CD4-positive, CD25-positive, alpha-beta regulatory T cell (primary cell): ENCODE measurements around the gene ZFC3H1. TPM values are rescaled to one million over a fixed set of nuclear protein-coding genes. Genes with fewer than 3 reads are reported as not detected.

Source experiments
- ATAC-seq, 2 donors: fragments of 150-1000 bp; cut with Tn5 transposase; one replicate each; pipeline ENCODE4 v1.10.0; 2021; ENCODE audit warnings: low read depth in 2 of 2, moderate number of reproducible peaks in 2 of 2, moderate library complexity in 1 of 2
- DNase-seq, 3 donors: peaks; one replicate each; pipeline versions ENCODE4 v3.0.0 to v3.0.0-alpha.2; 2012 to 2022; ENCODE audit warnings: mixed read lengths in 1 of 3
- H3K27ac ChIP-seq: one replicate; pipeline ENCODE4 v1.7.0; 2013; ENCODE audit warnings: mild to moderate bottlenecking, low read length; ENCODE audit not compliant: insufficient read depth, poor library complexity, severe bottlenecking
- H3K27me3 ChIP-seq: one replicate; pipeline ENCODE4 v1.7.0; 2013; ENCODE audit warnings: low read length; ENCODE audit not compliant: control insufficient read depth, insufficient read depth
- H3K36me3 ChIP-seq: one replicate; pipeline ENCODE4 v1.7.0; 2013; ENCODE audit warnings: mild to moderate bottlenecking, low read length, moderate library complexity; ENCODE audit not compliant: control insufficient read depth, insufficient read depth
- H3K4me1 ChIP-seq: 2 replicates; pipeline ENCODE4 v1.7.0; 2013; ENCODE audit warnings: mild to moderate bottlenecking, low read length; ENCODE audit not compliant: insufficient read depth, control insufficient read depth, poor library complexity, severe bottlenecking
- H3K4me3 ChIP-seq: one replicate; pipeline ENCODE4 v1.7.0; 2013; ENCODE audit warnings: low read depth, mild to moderate bottlenecking, low read length, moderate library complexity
- H3K9me3 ChIP-seq, 2 experiments: 1 replicate in 1 of 2; 2 replicates in 1 of 2; pipeline ENCODE4 v1.7.0; 2013; ENCODE audit warnings: low read length in 2 of 2, mild to moderate bottlenecking in 1 of 2, moderate library complexity in 1 of 2; ENCODE audit not compliant: control insufficient read depth in 2 of 2
- H3K27ac Mint-ChIP-seq, 3 donors: one replicate each; pipeline ENCODE4 v1.8.0; 2020 to 2022; ENCODE audit warnings: mild to moderate bottlenecking in 3 of 3, mixed read lengths in 3 of 3, moderate library complexity in 2 of 3
- H3K27me3 Mint-ChIP-seq: one replicate; pipeline ENCODE4 v1.8.0; 2022; ENCODE audit warnings: mild to moderate bottlenecking, mixed read lengths
- H3K36me3 Mint-ChIP-seq: one replicate; pipeline ENCODE4 v1.8.0; 2020; ENCODE audit warnings: mixed read lengths
- H3K4me1 Mint-ChIP-seq, 4 donors: one replicate each; pipeline ENCODE4 v1.8.0; 2020 to 2022; ENCODE audit warnings: mixed read lengths in 4 of 4, mild to moderate bottlenecking in 1 of 4
- H3K4me3 Mint-ChIP-seq, 4 donors: one replicate each; pipeline ENCODE4 v1.8.0; 2020 to 2022; ENCODE audit warnings: mild to moderate bottlenecking in 4 of 4, mixed read lengths in 4 of 4, moderate library complexity in 3 of 4
- H3K9me3 Mint-ChIP-seq, 7 donors: one replicate each; pipeline ENCODE4 v1.8.0; 2020 to 2022; ENCODE audit warnings: mixed read lengths in 7 of 7, mild to moderate bottlenecking in 3 of 7, moderate library complexity in 2 of 7
- polyA plus RNA-seq, 4 donors: library from polyadenylated mRNA; unstranded; fragments of 300-500 nt; fragmentation: Illumina TruSeq; gene quantifications; one replicate each; pipeline ENCODE4 v1.2.3, GENCODE V29; 2021
- total RNA-seq: library from RNA; stranded (reverse); gene quantifications from one replicate; pipeline ENCODE4 v1.2.3, GENCODE V29; 2022

The ZFC3H1 gene
- total and polyA plus RNA-seq, 5 donors from 2014 or later, result 20.0 to 155 (median 29.1) TPM

DNA sequence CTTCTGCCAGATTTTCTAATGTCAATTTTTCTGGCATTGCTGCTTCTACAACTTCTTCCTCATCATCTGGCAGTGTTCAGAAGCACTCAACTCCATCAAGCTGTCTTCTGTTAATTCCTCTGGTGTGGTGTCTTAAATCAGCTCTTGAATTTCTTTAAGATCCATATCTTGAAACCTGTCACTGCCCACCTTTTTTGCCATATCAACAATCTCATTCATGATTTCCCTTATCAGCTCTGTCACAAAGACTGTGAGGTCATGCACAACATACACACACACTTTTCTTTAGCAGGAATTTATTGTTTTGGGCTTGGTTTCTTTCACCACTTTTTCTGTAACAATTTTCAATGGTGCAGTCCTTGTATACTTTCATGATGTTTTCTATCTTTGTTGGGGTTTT is 7.7 kb upstream of the ZFC3H1 start:
- Histone ChIP-seq H3K9me3 (no peaks in the 10 kb centered on the region), H3K27me3 (no peaks in the 10 kb centered on the region), H3K36me3 (no peaks in the 10 kb centered on the region), H3K27ac (no peak overlapping the region), H3K4me1 (no peaks in the 10 kb centered on the region), H3K4me3 (no peak overlapping the region)
- H3K9me3 Mint-ChIP-seq, result peaks cover 0 to 1% (median 0%) of the 10 kb centered on the region in 7 donors
- H3K4me1 Mint-ChIP-seq, result peaks cover 14 to 18% (median 16%) of the 10 kb centered on the region in 4 donors
- H3K36me3 Mint-ChIP-seq, result peaks cover 17% of the 10 kb centered on the region
- no peak for ATAC-seq
- H3K27me3 Mint-ChIP-seq, result no peaks in the 10 kb centered on the region
- peak overlapping the region in 1 of 4 donors; percentile 7 for H3K4me3 Mint-ChIP-seq
- H3K27ac Mint-ChIP-seq, result peak overlapping the region in 1 of 3 donors; percentile 19
- DNase-seq, result no peak

DNA sequence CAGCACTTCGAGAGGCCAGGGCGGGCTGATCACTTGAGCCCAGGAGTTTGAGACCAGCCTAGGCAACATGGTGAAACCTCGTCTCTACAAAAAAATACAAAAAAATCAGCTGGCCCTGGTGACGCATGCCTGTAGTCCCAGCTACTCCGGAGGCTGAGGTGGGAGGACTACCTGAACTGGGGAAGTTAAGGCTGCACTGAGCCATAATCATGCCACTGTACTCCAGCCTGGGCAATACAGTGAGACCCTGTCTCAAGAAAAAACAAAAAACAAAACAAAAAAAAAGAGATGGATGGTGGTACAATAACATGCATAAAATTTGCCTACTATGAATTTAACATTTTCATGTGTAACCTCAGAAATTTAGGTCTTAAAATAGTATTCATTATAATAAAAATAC is 2.6 kb upstream of the ZFC3H1 start:
- H3K4me1 Mint-ChIP-seq, result peaks cover 11 to 48% (median 36%) of the 10 kb centered on the region in 4 donors
- peaks cover 13% of the 10 kb centered on the region for H3K36me3 Mint-ChIP-seq
- H3K36me3 ChIP-seq, result no peaks in the 10 kb centered on the region
- H3K9me3 Mint-ChIP-seq, result peaks cover 0 to 1% (median 0%) of the 10 kb centered on the region in 7 donors
- H3K27ac ChIP-seq, result no peak overlapping the region
- H3K4me3 ChIP-seq, result no peak overlapping the region
- DNase-seq (no peak), ATAC-seq (no peak)
- H3K4me1 ChIP-seq, result peaks cover 26% of the 10 kb centered on the region
- peaks cover 4% of the 10 kb centered on the region for H3K27me3 Mint-ChIP-seq
- H3K27ac Mint-ChIP-seq, result peak overlapping the region in 1 of 3 donors; percentile 99
- H3K4me3 Mint-ChIP-seq, result peak overlapping the region in 1 of 4 donors; percentile 6
- no peaks in the 10 kb centered on the region for H3K9me3 ChIP-seq
- no peaks in the 10 kb centered on the region for H3K27me3 ChIP-seq

DNA sequence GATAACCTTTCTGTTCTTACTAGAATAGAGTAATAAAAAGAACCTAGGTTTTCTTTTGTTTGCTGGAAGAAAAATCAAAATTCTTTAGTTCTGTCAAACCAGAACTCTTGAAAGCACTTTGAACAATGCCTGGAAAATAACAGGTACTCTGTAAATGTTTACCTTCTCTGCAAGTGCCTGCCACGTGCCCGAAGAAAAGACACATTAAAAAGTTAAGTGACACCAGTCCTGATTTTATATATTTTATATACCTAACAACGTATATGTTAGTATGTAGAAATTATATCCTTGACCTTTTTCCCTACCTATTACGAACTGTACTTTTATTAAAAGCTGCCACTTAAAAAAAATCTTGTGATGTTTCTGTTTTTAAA is 1.4 kb upstream of the ZFC3H1 start:
- peaks cover 13% of the 10 kb centered on the region for H3K36me3 Mint-ChIP-seq
- Histone ChIP-seq H3K4me1 (peaks cover 38% of the 10 kb centered on the region), H3K36me3 (peaks cover under 1% of the 10 kb centered on the region), H3K27ac (peak overlapping the region; percentile 99), H3K9me3 (no peaks in the 10 kb centered on the region), H3K27me3 (no peaks in the 10 kb centered on the region), H3K4me3 (peak overlapping the region; percentile 97)
- H3K27ac Mint-ChIP-seq, result peak overlapping the region; percentile 99 to 100 (median 99)
- ATAC-seq, result no peak
- DNase-seq, result peak in 1 of 3 donors; percentile 30
- peaks cover 0 to 1% (median 0%) of the 10 kb centered on the region in 7 donors for H3K9me3 Mint-ChIP-seq
- H3K4me1 Mint-ChIP-seq, result peaks cover 11 to 54% (median 36%) of the 10 kb centered on the region in 4 donors
- peaks cover 4% of the 10 kb centered on the region for H3K27me3 Mint-ChIP-seq
- peak overlapping the region; percentile 95 to 100 (median 98) for H3K4me3 Mint-ChIP-seq

DNA sequence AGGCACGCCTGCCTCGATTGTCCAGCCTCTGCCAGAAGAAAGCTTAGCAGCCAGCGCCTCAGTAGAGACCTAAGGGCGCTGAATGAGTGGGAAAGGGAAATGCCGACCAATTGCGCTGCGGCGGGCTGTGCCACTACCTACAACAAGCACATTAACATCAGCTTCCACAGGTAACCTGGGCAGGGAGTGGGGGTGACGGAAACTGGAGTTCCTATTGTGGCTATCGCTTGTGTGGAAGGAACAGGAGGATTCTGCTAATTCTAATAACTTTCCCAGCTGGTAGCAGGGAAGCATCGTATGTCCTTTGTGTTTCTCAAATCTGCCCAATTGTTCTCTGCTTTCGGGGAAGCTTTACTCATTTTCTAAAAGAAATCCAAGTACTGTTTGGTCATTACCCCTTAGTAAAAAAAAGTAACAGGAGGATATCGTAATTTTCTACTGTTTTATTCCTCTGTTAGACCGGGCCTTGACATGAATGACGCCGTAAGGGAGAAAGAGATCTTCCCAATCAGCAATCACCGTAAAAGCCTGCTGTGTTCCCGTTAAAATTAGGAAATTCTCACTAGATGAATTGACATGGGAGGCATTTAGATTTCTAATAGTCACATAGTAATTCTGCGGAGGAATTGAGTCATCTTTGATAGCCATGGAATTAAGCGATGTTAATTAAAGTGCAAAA is 902 bp upstream of the ZFC3H1 start:
- H3K27me3 ChIP-seq, result no peaks in the 10 kb centered on the region
- Mint-ChIP-seq H3K9me3 (peaks cover 0 to 1% (median 0%) of the 10 kb centered on the region in 7 donors), H3K27ac (peak overlapping the region; percentile 99 to 100 (median 99)), H3K4me1 (peaks cover 11 to 57% (median 37%) of the 10 kb centered on the region in 4 donors), H3K27me3 (peaks cover 4% of the 10 kb centered on the region), H3K36me3 (peaks cover 14% of the 10 kb centered on the region), H3K4me3 (peak overlapping the region; percentile 95 to 100 (median 98))
- peaks cover 5% of the 10 kb centered on the region for H3K36me3 ChIP-seq
- DNase-seq (no peak), ATAC-seq (no peak)
- H3K9me3 ChIP-seq, result no peaks in the 10 kb centered on the region
- peaks cover 43% of the 10 kb centered on the region for H3K4me1 ChIP-seq
- peak overlapping the region; percentile 99 for H3K27ac ChIP-seq
- H3K4me3 ChIP-seq, result peak overlapping the region; percentile 97

DNA sequence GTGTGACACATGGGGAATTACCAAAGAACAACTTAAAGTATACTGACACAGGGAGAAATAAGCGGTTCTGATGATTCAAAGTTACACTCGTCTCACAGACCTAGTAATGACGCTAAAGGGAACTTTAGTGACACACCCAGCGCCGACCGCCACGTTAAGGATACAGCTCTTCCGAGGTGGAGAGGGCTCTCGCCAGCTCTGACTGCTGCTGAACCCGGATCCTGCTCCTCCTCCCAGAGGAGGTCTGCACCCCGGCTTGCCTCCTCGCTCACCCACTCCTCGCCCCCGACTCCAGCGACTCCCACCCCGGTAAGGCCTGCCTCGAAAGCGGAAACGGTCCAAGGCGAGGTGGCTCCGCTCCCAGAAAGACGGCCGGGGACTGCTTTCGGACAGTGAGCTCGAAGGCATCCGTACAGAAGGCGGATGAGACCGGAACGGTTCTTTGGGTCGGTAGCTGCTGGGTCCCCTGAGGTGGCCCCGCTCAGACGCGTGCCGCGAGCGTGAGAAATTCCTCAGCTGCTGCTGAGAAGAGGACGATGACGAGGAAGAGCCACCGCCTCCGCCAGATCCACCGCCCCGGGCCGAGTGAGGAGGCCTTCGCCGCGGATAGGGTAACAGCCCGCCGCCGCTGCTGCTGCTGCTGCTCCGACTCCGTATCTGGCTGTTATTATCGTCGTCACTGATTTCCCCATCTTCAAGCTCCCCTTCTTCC is 643 bp downstream of the ZFC3H1 start:
- peaks cover 19 to 67% (median 44%) of the 10 kb centered on the region in 4 donors for H3K4me1 Mint-ChIP-seq
- no peaks in the 10 kb centered on the region for H3K9me3 ChIP-seq
- ATAC-seq (peak; percentile 37 to 43), DNase-seq (peak; percentile 63 to 82 (median 75))
- H3K27me3 Mint-ChIP-seq, result peaks cover 4% of the 10 kb centered on the region
- H3K4me1 ChIP-seq, result peaks cover 46% of the 10 kb centered on the region
- peaks cover 19% of the 10 kb centered on the region for H3K36me3 ChIP-seq
- peak overlapping the region; percentile 99 to 100 (median 99) for H3K27ac Mint-ChIP-seq
- H3K36me3 Mint-ChIP-seq, result peaks cover 29% of the 10 kb centered on the region
- peak overlapping the region; percentile 97 for H3K4me3 ChIP-seq
- H3K9me3 Mint-ChIP-seq, result peaks cover 0 to 1% (median 0%) of the 10 kb centered on the region in 7 donors
- H3K27ac ChIP-seq, result peak overlapping the region; percentile 99
- H3K27me3 ChIP-seq, result no peaks in the 10 kb centered on the region
- peak overlapping the region; percentile 95 to 100 (median 98) for H3K4me3 Mint-ChIP-seq

DNA sequence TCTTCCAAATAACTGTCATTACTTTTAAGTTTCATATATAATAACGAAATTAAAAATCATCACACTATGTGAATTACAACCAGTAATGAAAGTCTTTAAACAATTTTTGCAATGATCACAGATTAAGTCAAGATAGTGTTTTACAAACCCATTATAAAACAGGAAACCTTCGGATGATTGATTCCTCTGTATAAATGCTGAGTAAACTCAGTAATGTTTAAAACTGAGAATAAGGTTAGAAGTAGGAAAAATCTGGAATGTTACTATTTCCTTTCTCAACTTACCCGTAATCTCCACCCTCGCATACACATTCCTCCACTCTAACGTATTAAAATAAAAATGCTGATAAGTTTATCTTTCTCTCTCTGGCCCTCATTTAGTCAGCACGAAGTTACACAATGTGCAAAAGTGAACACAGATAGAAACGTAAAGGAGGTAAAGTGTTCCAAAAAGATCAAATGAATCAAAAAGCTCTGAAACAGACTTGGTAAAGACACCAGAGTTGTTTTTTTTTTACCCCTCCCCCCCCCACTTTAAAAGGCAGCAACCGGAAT is 1.6 kb downstream of the ZFC3H1 start:
- ATAC-seq (no peak), DNase-seq (no peak)
- Histone ChIP-seq H3K36me3 (peaks cover 28% of the 10 kb centered on the region), H3K4me1 (peaks cover 47% of the 10 kb centered on the region), H3K27me3 (no peaks in the 10 kb centered on the region), H3K9me3 (no peaks in the 10 kb centered on the region), H3K27ac (peak overlapping the region; percentile 99), H3K4me3 (peak overlapping the region; percentile 97)
- peaks cover 4% of the 10 kb centered on the region for H3K27me3 Mint-ChIP-seq
- peaks cover 30% of the 10 kb centered on the region for H3K36me3 Mint-ChIP-seq
- no peaks in the 10 kb centered on the region for H3K9me3 Mint-ChIP-seq
- H3K4me1 Mint-ChIP-seq, result peaks cover 14 to 64% (median 44%) of the 10 kb centered on the region in 4 donors
- H3K4me3 Mint-ChIP-seq, result peak overlapping the region; percentile 95 to 100 (median 98)
- H3K27ac Mint-ChIP-seq, result peak overlapping the region; percentile 85 to 100 (median 99)

DNA sequence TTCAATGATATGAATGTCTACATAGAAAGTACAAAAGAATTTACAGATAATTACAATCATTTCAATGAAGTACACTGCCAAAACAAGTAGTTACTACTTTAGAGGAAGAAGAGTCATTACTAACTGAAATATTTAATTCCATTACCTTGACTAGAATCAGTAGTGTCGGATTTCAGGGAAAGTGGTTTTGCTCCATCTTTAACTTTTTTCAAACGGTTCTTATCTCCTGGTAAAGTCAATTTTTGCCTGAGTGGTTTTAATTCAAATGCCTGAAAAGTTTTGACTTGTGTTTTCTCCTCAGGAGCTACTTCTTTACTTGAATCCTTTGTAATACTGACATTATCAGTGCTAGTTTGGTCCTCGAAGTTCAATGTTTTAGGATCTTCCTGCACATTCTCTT is 6.9 kb downstream of the ZFC3H1 start:
- Mint-ChIP-seq H3K36me3 (peaks cover 36% of the 10 kb centered on the region), H3K4me3 (peak overlapping the region; percentile 17 to 54 (median 32)), H3K9me3 (no peaks in the 10 kb centered on the region), H3K27me3 (no peaks in the 10 kb centered on the region), H3K4me1 (peaks cover 28 to 58% (median 43%) of the 10 kb centered on the region in 4 donors), H3K27ac (no peak overlapping the region)
- Histone ChIP-seq H3K4me3 (peak overlapping the region; percentile 74), H3K27ac (no peak overlapping the region), H3K4me1 (peaks cover 52% of the 10 kb centered on the region), H3K27me3 (no peaks in the 10 kb centered on the region), H3K9me3 (peaks cover 0 to 8% of the 10 kb centered on the region in 2 experiments), H3K36me3 (peaks cover 61% of the 10 kb centered on the region)
- ATAC-seq (no peak), DNase-seq (no peak)
